ENCODE results near the gene SAPCD1.
"Not testable (repeated sequence)": the region's sequence is repeated elsewhere in the genome, so short reads cannot be mapped to it uniquely, and the experiment has no call there.

Gene SAPCD1

GRCh38 chr6:31799781-31800180, 37.3 kb downstream of the SAPCD1 start:
- no peak for DNase-seq (ENCODE audit: low read depth, low spot score)

- not testable (repeated sequence) for DNase-seq (ENCODE audit: low read depth, low spot score)
Observed at GRCh38 chr6:31801031-31801927, 38.8 kb downstream of the SAPCD1 start.

GRCh38 chr6:31805939-31806469, 43.5 kb downstream of the SAPCD1 start:
- DNase-seq (ENCODE audit: low read depth, low spot score) = no peak

- DNase-seq (ENCODE audit: low read depth, low spot score) = peak; percentile 85
Observed at GRCh38 chr6:31806470-31807272, 44.2 kb downstream of the SAPCD1 start, which contains the start of gene LSM2. Gene LSM2 (minus strand): TSS chr6:31806966. CDS start chr6:31806757, 209 bp downstream.

GRCh38 chr6:31808599-31808998, 46.1 kb downstream of the SAPCD1 start:
- DNase-seq (ENCODE audit: low read depth, low spot score) = not testable (repeated sequence)

- DNase-seq (ENCODE audit: low read depth, low spot score) = no peak
Observed at GRCh38 chr6:31811645-31812044, 49.2 kb downstream of the SAPCD1 start.

- DNase-seq (ENCODE audit: low read depth, low spot score) = no peak
Observed at GRCh38 chr6:31813465-31813849, 51.0 kb downstream of the SAPCD1 start.
